ENCODE data around the gene SUCLG1. TPM values are rescaled to one million over a fixed set of nuclear protein-coding genes. Genes with fewer than 3 reads are reported as not detected.

SUCLG1 gene
- polyA plus RNA-seq, 1 of the 3 experiments (the other 2 are of a cell fraction) = 32.7 TPM

DNA sequence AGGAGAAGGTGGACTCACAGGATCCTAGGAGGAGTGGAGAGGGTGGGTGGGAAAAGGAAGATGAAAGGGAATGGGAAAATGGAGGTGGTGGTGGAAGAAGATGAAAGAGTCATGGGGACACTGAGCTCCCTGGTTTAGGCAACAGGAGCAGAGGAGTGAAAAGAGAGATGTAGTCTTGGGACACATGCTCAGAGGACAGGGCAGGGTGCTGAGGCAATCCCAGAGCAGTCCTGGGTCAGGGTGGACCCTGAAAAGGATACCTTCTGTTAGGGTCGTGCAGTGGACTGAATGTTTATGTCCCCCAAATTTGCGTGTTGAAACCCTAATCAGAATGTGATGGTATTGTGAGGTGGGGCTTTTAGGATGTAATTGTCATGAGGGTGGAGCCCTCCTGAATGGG, 37.9 kb downstream of the SUCLG1 start:
- Histone ChIP-seq H3K4me1 (ENCODE audit: control insufficient read depth in 1 of 2, insufficient read depth in 2 of 2, low read depth in 1 of 2, low read length in 1 of 2) (no peaks in the 10 kb centered on the region), H3K4me2 (no peak overlapping the region), H3K9ac (no peak overlapping the region), H3K4me3 (ENCODE audit: low read depth in 2 of 2, low read length in 1 of 2) (no peak overlapping the region), H3K79me2 (ENCODE audit: insufficient read depth) (no peaks in the 10 kb centered on the region), H3K27me3 (ENCODE audit: insufficient read depth) (no peaks in the 10 kb centered on the region), H2AFZ (ENCODE audit: low read depth) (no peak overlapping the region), H3K9me3 (no peaks in the 10 kb centered on the region), H3K9me2 (no peaks in the 10 kb centered on the region), H3K36me3 (replicated peaks in 1 of 2; ENCODE audit: control insufficient read depth in 1 of 2, insufficient read depth in 2 of 2, low read length in 1 of 2) (peaks cover 0 to 32% of the 10 kb centered on the region in 2 experiments), H4K20me1 (ENCODE audit: insufficient read depth) (no peaks in the 10 kb centered on the region), H3F3A (replicated peaks; ENCODE audit: insufficient read depth) (no peaks in the 10 kb centered on the region), H3K27ac (ENCODE audit: low read depth in 2 of 2, low read length in 1 of 2) (no peak overlapping the region)
- TF ChIP-seq, protein P1, sequence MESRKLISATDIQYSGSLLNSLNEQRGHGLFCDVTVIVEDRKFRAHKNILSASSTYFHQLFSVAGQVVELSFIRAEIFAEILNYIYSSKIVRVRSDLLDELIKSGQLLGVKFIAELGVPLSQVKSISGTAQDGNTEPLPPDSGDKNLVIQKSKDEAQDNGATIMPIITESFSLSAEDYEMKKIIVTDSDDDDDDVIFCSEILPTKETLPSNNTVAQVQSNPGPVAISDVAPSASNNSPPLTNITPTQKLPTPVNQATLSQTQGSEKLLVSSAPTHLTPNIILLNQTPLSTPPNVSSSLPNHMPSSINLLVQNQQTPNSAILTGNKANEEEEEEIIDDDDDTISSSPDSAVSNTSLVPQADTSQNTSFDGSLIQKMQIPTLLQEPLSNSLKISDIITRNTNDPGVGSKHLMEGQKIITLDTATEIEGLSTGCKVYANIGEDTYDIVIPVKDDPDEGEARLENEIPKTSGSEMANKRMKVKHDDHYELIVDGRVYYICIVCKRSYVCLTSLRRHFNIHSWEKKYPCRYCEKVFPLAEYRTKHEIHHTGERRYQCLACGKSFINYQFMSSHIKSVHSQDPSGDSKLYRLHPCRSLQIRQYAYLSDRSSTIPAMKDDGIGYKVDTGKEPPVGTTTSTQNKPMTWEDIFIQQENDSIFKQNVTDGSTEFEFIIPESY (IDR thresholded peaks at IDR 0.05; ENCODE audit: borderline replicate concordance, low read depth) = no peak
- TF ChIP-seq SMC3 (IDR thresholded peaks at IDR 0.05; ENCODE audit: low read depth, low read length) (no peak), GABPA (IDR thresholded peaks at IDR 0.05; ENCODE audit: low read depth) (no peak), FOSL2 (IDR thresholded peaks at IDR 0.05; ENCODE audit: borderline replicate concordance, low read depth) (no peak), SIN3A (IDR thresholded peaks at IDR 0.05; ENCODE audit: borderline replicate concordance, low read depth, low read length) (no peak), RXRA (IDR thresholded peaks at IDR 0.05; ENCODE audit: borderline replicate concordance, low read depth) (no peak), EP300 (IDR thresholded peaks at IDR 0.05; ENCODE audit: borderline replicate concordance in 1 of 2, low read depth in 1 of 2, low read length in 1 of 2) (no peak), RCOR1 (IDR thresholded peaks at IDR 0.05; ENCODE audit: low read length) (no peak), POLR2AphosphoS5 (IDR thresholded peaks at IDR 0.05; ENCODE audit: low read depth, low read length) (no peak), FOXJ3 (CRISPR knock-in tag; IDR thresholded peaks at IDR 0.05) (no peak), TAF1 (IDR thresholded peaks at IDR 0.05; ENCODE audit: borderline replicate concordance, low read depth, low read length) (no peak), EZH2phosphoT487 (IDR thresholded peaks at IDR 0.05; ENCODE audit: borderline replicate concordance, low read depth) (no peak), RAD21 (IDR thresholded peaks at IDR 0.05; ENCODE audit: low read length) (no peak), MEF2A (IDR thresholded peaks at IDR 0.05; ENCODE audit: borderline replicate concordance, low read depth) (no peak), ELF1 (IDR thresholded peaks at IDR 0.05) (no peak)
- ChIA-PET POLR2A (no interaction called here), CTCF (no interaction called here)
- WGBS (ENCODE audit: low lambda C conversion rate) = 58% methylated on average over 2 of the region's 2 CpGs
- DNase-seq = no peak

DNA sequence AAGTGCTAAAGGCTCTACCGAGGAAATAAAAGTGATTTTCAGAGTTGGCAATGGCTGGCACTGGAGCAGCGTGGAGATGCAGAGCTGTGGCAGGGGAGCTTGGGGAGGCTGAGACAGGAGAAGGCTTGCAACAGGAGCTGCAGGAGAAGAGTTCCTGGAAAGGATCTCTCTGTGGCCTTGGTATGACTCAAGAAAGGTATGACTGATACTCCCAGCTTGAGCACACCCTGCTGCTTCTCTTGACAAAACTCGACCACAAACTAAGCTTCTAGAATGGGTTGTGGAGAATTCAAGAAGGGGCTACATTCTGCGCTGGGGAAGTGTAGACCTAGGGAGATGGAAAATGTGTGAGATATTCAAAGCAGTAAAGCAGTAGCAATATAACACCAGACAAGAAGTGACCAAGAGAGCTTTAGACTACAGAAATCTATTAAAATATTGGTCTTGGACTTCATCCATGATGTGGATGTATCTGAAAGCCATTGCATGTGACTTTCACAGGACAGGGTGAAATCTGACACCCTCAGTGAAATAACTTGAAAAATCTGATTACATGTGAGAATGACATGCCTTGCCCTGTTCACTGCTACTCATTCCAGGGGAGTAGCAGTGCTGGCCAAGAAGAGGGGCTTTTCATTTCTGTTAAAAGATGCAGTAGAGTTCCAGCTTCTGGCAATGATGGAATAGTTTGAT, 41.5 kb downstream of the SUCLG1 start:
- H3K27me3 ChIP-seq (ENCODE audit: insufficient read depth) = no peaks in the 10 kb centered on the region
- H3K9me3 ChIP-seq = no peaks in the 10 kb centered on the region
- DNase-seq = no peak
- no peaks in the 10 kb centered on the region for H3K79me2 ChIP-seq (ENCODE audit: insufficient read depth)
- H2AFZ ChIP-seq (ENCODE audit: low read depth) = no peak overlapping the region
- ChIA-PET CTCF (no interaction called here), POLR2A (interaction anchor here (0.6 kb wide), 1 partner anchor 40 kb away, joined by 3 read pairs; no protein-coding TSS in a partner anchor)
- no peaks in the 10 kb centered on the region for H3F3A ChIP-seq (replicated peaks; ENCODE audit: insufficient read depth)
- H3K36me3 ChIP-seq (replicated peaks in 1 of 2; ENCODE audit: control insufficient read depth in 1 of 2, insufficient read depth in 2 of 2, low read length in 1 of 2) = peaks cover 0 to 5% of the 10 kb centered on the region in 2 experiments
- H3K27ac ChIP-seq (ENCODE audit: low read depth in 2 of 2, low read length in 1 of 2) = no peak overlapping the region
- H3K9me2 ChIP-seq = no peaks in the 10 kb centered on the region
- H3K4me1 ChIP-seq (ENCODE audit: control insufficient read depth in 1 of 2, insufficient read depth in 2 of 2, low read depth in 1 of 2, low read length in 1 of 2) = no peaks in the 10 kb centered on the region
- no peak overlapping the region for H3K4me3 ChIP-seq (ENCODE audit: low read depth in 2 of 2, low read length in 1 of 2)
- no peaks in the 10 kb centered on the region for H4K20me1 ChIP-seq (ENCODE audit: insufficient read depth)
- no peak overlapping the region for H3K9ac ChIP-seq
- no peak overlapping the region for H3K4me2 ChIP-seq
- 53% methylated on average over 4 of the region's 4 CpGs for WGBS (ENCODE audit: low lambda C conversion rate)
- TF ChIP-seq JUND (IDR thresholded peaks at IDR 0.05) (no peak), NFIC (IDR thresholded peaks at IDR 0.05; ENCODE audit: borderline replicate concordance) (no peak), GATA2 (CRISPR knock-in tag; IDR thresholded peaks at IDR 0.05) (no peak), EZH2phosphoT487 (IDR thresholded peaks at IDR 0.05; ENCODE audit: borderline replicate concordance, low read depth) (no peak)
- TF ChIP-seq, protein P2, sequence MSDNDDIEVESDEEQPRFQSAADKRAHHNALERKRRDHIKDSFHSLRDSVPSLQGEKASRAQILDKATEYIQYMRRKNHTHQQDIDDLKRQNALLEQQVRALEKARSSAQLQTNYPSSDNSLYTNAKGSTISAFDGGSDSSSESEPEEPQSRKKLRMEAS (IDR thresholded peaks at IDR 0.05; ENCODE audit: low read depth) = no peak

Measured in SK-N-SH (cell line).